Omental fat pad (tissue), 4 donors: ENCODE results near the gene SPON2. TPM values are rescaled to one million over a fixed set of nuclear protein-coding genes. Genes with fewer than 3 reads are reported as not detected.
A peak's percentile ranks its signal among the peaks of the same experiment; 100 is the strongest.

Experiments
- ATAC-seq: fragments of 150-250 bp; one replicate; pipeline ENCODE4 v1.9.1; 2016; ENCODE audit warnings: mild to moderate bottlenecking, moderate library complexity; ENCODE audit not compliant: low FRiP score
- DNase-seq: peaks from one replicate; pipeline ENCODE4 v3.0.0-alpha.2; 2019; ENCODE audit warnings: low spot score
- total RNA-seq, 4 donors: library from RNA; depleted of rRNA; stranded (reverse); fragments of >200 nt; gene quantifications; one replicate each; pipeline ENCODE4 v1.1.0, GENCODE V29; 2016
- TF ChIP-seq, protein P1 (sequence below), 3 donors: fragments of 450-650 bp; IDR thresholded peaks; one replicate each; pipeline ENCODE4 v1.5.1; 2016 to 2017; ENCODE audit warnings: antibody characterized with exemption in 3 of 3, mild to moderate bottlenecking in 3 of 3, moderate library complexity in 2 of 3

The SPON2 gene
- total RNA-seq, 4 donors from 2014 or later, result 14.2 to 99.5 (median 30.1) TPM

DNA sequence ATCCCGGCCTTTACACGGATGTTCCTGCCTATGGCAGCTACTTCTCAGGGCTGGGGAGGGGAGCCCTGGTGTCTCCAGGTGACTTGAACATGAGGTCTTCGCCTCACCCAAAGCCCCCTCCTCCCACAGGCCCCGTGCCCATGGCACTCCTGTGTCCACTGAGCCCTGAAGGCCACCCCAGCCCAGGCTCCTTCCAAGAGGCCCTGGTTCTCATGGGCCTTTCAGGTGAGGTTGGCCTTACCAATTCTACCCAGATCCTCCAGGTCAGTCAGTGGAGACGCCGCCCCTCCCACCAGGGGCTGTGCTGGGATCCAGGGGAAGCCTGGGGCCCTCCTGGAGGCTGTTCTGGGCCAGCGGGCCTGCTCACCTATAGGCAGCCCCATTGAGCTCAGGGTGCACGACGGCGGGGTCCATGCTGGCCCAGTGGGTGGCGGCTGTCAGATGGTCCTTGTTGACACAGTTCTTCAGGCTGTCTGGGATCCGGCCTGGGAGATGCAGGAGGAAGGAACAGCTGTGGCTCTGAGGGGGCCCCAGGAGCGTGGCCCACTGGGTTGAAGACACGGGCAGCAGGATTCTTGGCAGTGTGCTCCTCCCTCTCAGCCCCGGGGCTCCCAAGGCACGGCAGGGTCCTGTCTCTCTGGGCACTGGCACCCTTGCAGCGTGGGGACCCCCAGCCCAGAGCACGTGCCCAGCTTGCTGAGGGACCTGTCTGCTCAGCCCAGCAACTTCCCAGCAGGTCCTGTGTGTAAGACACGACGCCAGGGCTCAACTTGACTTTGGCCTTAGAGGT is 40.4 kb upstream of the SPON2 start:
- TF ChIP-seq, protein P1, sequence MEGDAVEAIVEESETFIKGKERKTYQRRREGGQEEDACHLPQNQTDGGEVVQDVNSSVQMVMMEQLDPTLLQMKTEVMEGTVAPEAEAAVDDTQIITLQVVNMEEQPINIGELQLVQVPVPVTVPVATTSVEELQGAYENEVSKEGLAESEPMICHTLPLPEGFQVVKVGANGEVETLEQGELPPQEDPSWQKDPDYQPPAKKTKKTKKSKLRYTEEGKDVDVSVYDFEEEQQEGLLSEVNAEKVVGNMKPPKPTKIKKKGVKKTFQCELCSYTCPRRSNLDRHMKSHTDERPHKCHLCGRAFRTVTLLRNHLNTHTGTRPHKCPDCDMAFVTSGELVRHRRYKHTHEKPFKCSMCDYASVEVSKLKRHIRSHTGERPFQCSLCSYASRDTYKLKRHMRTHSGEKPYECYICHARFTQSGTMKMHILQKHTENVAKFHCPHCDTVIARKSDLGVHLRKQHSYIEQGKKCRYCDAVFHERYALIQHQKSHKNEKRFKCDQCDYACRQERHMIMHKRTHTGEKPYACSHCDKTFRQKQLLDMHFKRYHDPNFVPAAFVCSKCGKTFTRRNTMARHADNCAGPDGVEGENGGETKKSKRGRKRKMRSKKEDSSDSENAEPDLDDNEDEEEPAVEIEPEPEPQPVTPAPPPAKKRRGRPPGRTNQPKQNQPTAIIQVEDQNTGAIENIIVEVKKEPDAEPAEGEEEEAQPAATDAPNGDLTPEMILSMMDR (IDR thresholded peaks at IDR 0.05), result no peak
- DNase-seq (no peak), ATAC-seq (no peak)

- TF ChIP-seq, protein P1 (IDR thresholded peaks at IDR 0.05), result no peak
- ATAC-seq (no peak), DNase-seq (no peak)
These were observed 39.6 kb upstream of the SPON2 start for GRCh38 chr4:1211891-1212545.

GRCh38 chr4:1211371-1211770 is 39.0 kb upstream of the SPON2 start:
- TF ChIP-seq, protein P1 (IDR thresholded peaks at IDR 0.05), result no peak
- ATAC-seq (no peak), DNase-seq (no peak)

DNA sequence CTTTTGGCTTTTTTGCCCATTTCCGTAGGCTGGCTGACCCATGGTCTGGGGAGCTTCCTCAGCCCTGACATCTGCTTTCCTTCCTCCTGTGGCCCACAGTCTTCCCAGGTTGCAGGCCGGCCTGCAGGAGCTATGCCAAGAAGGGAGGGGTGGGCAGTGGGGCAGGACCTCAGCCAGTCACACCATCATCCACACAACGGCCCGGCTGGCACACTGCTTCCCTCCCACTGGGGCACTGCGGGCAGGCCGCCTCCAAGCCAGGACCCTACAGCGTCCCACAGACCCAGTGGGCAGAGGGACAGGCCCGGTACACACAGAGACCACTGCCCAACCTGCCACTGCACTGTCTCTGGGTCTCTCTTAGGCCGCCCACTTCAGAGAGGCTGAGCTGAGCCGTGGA is 38.6 kb upstream of the SPON2 start:
- ATAC-seq (no peak), DNase-seq (no peak)
- TF ChIP-seq, protein P1 (IDR thresholded peaks at IDR 0.05), result no peak

GRCh38 chr4:1210241-1210841 is 38.0 kb upstream of the SPON2 start:
- TF ChIP-seq, protein P1 (IDR thresholded peaks at IDR 0.05), result no peak
- DNase-seq (no peak), ATAC-seq (no peak)

DNA sequence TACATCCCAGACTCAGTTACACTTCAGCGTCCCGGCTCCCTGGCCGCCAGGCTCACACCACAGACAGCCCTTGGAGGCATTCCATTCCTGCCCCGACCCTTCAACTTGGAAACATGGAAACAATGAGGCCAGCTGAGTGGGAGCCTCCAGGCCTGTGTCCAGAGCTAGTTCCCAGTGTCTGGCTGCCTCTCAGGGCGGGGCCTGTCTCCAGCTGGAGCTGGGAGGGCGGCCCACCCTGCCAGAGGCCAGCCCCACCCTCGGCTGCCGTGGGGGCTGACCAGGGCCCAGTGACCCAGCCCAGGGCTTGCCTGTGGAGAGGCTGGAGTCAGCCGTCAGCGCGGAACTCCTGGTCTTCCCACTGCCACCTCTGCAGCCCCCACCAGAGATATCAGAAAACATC is 37.4 kb upstream of the SPON2 start:
- peak; percentile 46 for ATAC-seq
- DNase-seq, result no peak
- TF ChIP-seq, protein P1 (IDR thresholded peaks at IDR 0.05), result no peak
